ENCODE data around the gene ZNF853.

- TF ChIP-seq CTCF (IDR thresholded peaks at IDR 0.05) (no peak), POLR2A (IDR thresholded peaks at IDR 0.05) (no peak)
Measured at GRCh38 chr7:6604458-6604857, 11.0 kb upstream of the ZNF853 start.

Measured in body of pancreas (tissue), 4 donors.